Measurements from ENCODE around the gene GGNBP2. TPM values are rescaled to one million over a fixed set of nuclear protein-coding genes. Genes with fewer than 3 reads are reported as not detected.
A peak's percentile ranks its signal among the peaks of the same experiment; 100 is the strongest.
"Not testable (repeated sequence)": the region's sequence is repeated elsewhere in the genome, so short reads cannot be mapped to it uniquely, and the experiment has no call there.

Gene GGNBP2
- total and polyA plus RNA-seq, 2 donors (not counting 1 experiment from before 2014, with no cell fraction given): 77.0 to 81.9 TPM

GRCh38 chr17:36602030-36602748 lies 57.5 kb downstream of the GGNBP2 start:
- Histone ChIP-seq H3K27ac (ENCODE audit: insufficient read depth, low read length) (peak overlapping the region; percentile 80), H2AFZ (ENCODE audit: low read length) (peak overlapping the region; percentile 81)

GRCh38 chr17:36602924-36603384 lies 58.2 kb downstream of the GGNBP2 start:
- TF ChIP-seq EZH2 (IDR thresholded peaks at IDR 0.05; ENCODE audit: low read length, missing control alignments) (no peak), CTCF (conservative IDR thresholded peaks at IDR 0.05 in 1 of 2, IDR thresholded peaks at IDR 0.05 in 1 of 2; ENCODE audit: low read depth in 1 of 2, low read length in 2 of 2) (peak; percentile 78 to 91)
- H3K9me3 ChIP-seq (ENCODE audit: control insufficient read depth, insufficient read depth, low read depth, low read length): no peaks in the 10 kb centered on the region
- no peaks in the 10 kb centered on the region for H3K36me3 ChIP-seq (ENCODE audit: control insufficient read depth, insufficient read depth, low read length)
- no peaks in the 10 kb centered on the region for H4K20me1 ChIP-seq (ENCODE audit: control insufficient read depth, extremely low read depth, insufficient read depth, low read length)
- no peaks in the 10 kb centered on the region for H3K27me3 ChIP-seq (ENCODE audit: control insufficient read depth, insufficient read depth, low read length)
- peak overlapping the region; percentile 80 to 91 (median 88) for H3K4me3 ChIP-seq (replicated peaks in 1 of 4; ENCODE audit: control extremely low read depth in 1 of 4, insufficient read depth in 1 of 4, low read depth in 3 of 4, low read length in 4 of 4)
- peaks cover 10% of the 10 kb centered on the region for H3K79me2 ChIP-seq (ENCODE audit: control insufficient read depth, insufficient read depth, low read length)
- no peak overlapping the region for H2AFZ ChIP-seq (ENCODE audit: low read length)
- peak; percentile 62 to 73 for DNase-seq (ENCODE audit: low read depth in 2 of 2)
- no peak overlapping the region for H3K27ac ChIP-seq (ENCODE audit: insufficient read depth, low read length)
- peak overlapping the region; percentile 100 for H3K4me2 ChIP-seq (ENCODE audit: extremely low read depth, insufficient read depth, low read length)
- H3K4me1 ChIP-seq (ENCODE audit: control insufficient read depth, extremely low read depth, insufficient read depth, low read length): peaks cover 4% of the 10 kb centered on the region
- no peak overlapping the region for H3K9ac ChIP-seq (ENCODE audit: insufficient read depth, low read length)

More at GRCh38 chr17:36602030-36602748, 57.5 kb downstream of the GGNBP2 start:
- Histone ChIP-seq H3K9me3 (ENCODE audit: control insufficient read depth, insufficient read depth, low read depth, low read length) (no peaks in the 10 kb centered on the region), H4K20me1 (ENCODE audit: control insufficient read depth, extremely low read depth, insufficient read depth, low read length) (no peaks in the 10 kb centered on the region), H3K4me3 (replicated peaks in 1 of 4; ENCODE audit: control extremely low read depth in 1 of 4, insufficient read depth in 1 of 4, low read depth in 3 of 4, low read length in 4 of 4) (peak overlapping the region; percentile 80 to 91 (median 88)), H3K79me2 (ENCODE audit: control insufficient read depth, insufficient read depth, low read length) (peaks cover 10% of the 10 kb centered on the region), H3K9ac (ENCODE audit: insufficient read depth, low read length) (peak overlapping the region; percentile 74), H3K4me2 (ENCODE audit: extremely low read depth, insufficient read depth, low read length) (peak overlapping the region; percentile 100), H3K36me3 (ENCODE audit: control insufficient read depth, insufficient read depth, low read length) (no peaks in the 10 kb centered on the region), H3K27me3 (ENCODE audit: control insufficient read depth, insufficient read depth, low read length) (no peaks in the 10 kb centered on the region), H3K4me1 (ENCODE audit: control insufficient read depth, extremely low read depth, insufficient read depth, low read length) (peaks cover 4% of the 10 kb centered on the region)
- TF ChIP-seq CTCF (conservative IDR thresholded peaks at IDR 0.05 in 1 of 2, IDR thresholded peaks at IDR 0.05 in 1 of 2; ENCODE audit: low read depth in 1 of 2, low read length in 2 of 2) (no peak), EZH2 (IDR thresholded peaks at IDR 0.05; ENCODE audit: low read length, missing control alignments) (no peak)
- peak in 1 of 2 donors; percentile 17 for DNase-seq (ENCODE audit: low read depth in 2 of 2)

GRCh38 chr17:36605028-36605427 lies 60.3 kb downstream of the GGNBP2 start:
- not testable (repeated sequence) for DNase-seq (ENCODE audit: low read depth in 2 of 2); H3K36me3 ChIP-seq (ENCODE audit: control insufficient read depth, insufficient read depth, low read length); H3K4me2 ChIP-seq (ENCODE audit: extremely low read depth, insufficient read depth, low read length); H3K27ac ChIP-seq (ENCODE audit: insufficient read depth, low read length); H3K4me1 ChIP-seq (ENCODE audit: control insufficient read depth, extremely low read depth, insufficient read depth, low read length); H3K27me3 ChIP-seq (ENCODE audit: control insufficient read depth, insufficient read depth, low read length); H3K4me3 ChIP-seq (replicated peaks in 1 of 4; ENCODE audit: control extremely low read depth in 1 of 4, insufficient read depth in 1 of 4, low read depth in 3 of 4, low read length in 4 of 4); H4K20me1 ChIP-seq (ENCODE audit: control insufficient read depth, extremely low read depth, insufficient read depth, low read length); H3K9me3 ChIP-seq (ENCODE audit: control insufficient read depth, insufficient read depth, low read depth, low read length); H2AFZ ChIP-seq (ENCODE audit: low read length); H3K9ac ChIP-seq (ENCODE audit: insufficient read depth, low read length); H3K79me2 ChIP-seq (ENCODE audit: control insufficient read depth, insufficient read depth, low read length)

Measured in fibroblast of lung (primary cell).